Mesodermal cell (in vitro differentiated cells): ENCODE results near the gene RIC1.
A peak's percentile ranks its signal among the peaks of the same experiment; 100 is the strongest.
"Not testable (repeated sequence)": the region's sequence is repeated elsewhere in the genome, so short reads cannot be mapped to it uniquely, and the experiment has no call there.

Experiments used
- H3K27ac ChIP-seq: 2 replicates; pipeline ENCODE4 v1.7.0; 2013; ENCODE audit warnings: mild to moderate bottlenecking, low read depth, low read length, moderate library complexity; ENCODE audit not compliant: severe bottlenecking
- H3K36me3 ChIP-seq: 2 replicates; pipeline ENCODE4 v1.7.1; 2013; ENCODE audit warnings: mild to moderate bottlenecking, low read length, moderate library complexity; ENCODE audit not compliant: control insufficient read depth, insufficient read depth
- H3K4me1 ChIP-seq: one replicate; pipeline ENCODE4 v1.7.1; 2013; ENCODE audit warnings: mild to moderate bottlenecking, low read length; ENCODE audit not compliant: insufficient read depth, control insufficient read depth, poor library complexity, severe bottlenecking
- H3K4me3 ChIP-seq: 2 replicates; pipeline ENCODE4 v1.7.0; 2013; ENCODE audit warnings: low read length, control low read depth, mild to moderate bottlenecking; ENCODE audit not compliant: insufficient read depth, poor library complexity, severe bottlenecking; ENCODE audit errors: extremely low read depth
- H3K9me3 ChIP-seq: 2 replicates; pipeline ENCODE4 v1.7.1; 2013; ENCODE audit warnings: mild to moderate bottlenecking, low read length, moderate library complexity; ENCODE audit not compliant: control insufficient read depth
- WGBS, 2 experiments: methylation state at CpG; one replicate each; pipeline ENCODE4 v1.1.5; 2013; ENCODE audit warnings: missing lambda C conversion rate in 2 of 2; ENCODE audit not compliant: insufficient coverage in 2 of 2; 5-methylcytosine and 5-hydroxymethylcytosine counted together

RIC1 gene

GRCh38 chr9:5767968-5768932 lies 139.3 kb downstream of the RIC1 start:
- Histone ChIP-seq H3K36me3 (peaks cover 87% of the 10 kb centered on the region), H3K4me3 (no peak overlapping the region), H3K9me3 (no peaks in the 10 kb centered on the region), H3K4me1 (no peaks in the 10 kb centered on the region), H3K27ac (no peak overlapping the region)
- 80% methylated on average over 1 of the region's 5 CpGs; no CpG with 5 or more reads in 1 of the 2 experiments for WGBS, 2 experiments

GRCh38 chr9:5773324-5773999 lies 144.6 kb downstream of the RIC1 start:
- peaks cover 8% of the 10 kb centered on the region for H3K9me3 ChIP-seq
- no peak overlapping the region for H3K27ac ChIP-seq
- H3K4me1 ChIP-seq: no peaks in the 10 kb centered on the region
- WGBS, 2 experiments: 100% methylated on average over 2 of the region's 3 CpGs; no CpG with 5 or more reads in 1 of the 2 experiments
- peaks cover 84% of the 10 kb centered on the region for H3K36me3 ChIP-seq
- no peak overlapping the region for H3K4me3 ChIP-seq

- H3K4me1 ChIP-seq: no peaks in the 10 kb centered on the region
- peaks cover 18% of the 10 kb centered on the region for H3K9me3 ChIP-seq
- H3K4me3 ChIP-seq: no peak overlapping the region
- peaks cover 77% of the 10 kb centered on the region for H3K36me3 ChIP-seq
- H3K27ac ChIP-seq: no peak overlapping the region
- 80% methylated on average over 1 of the region's 1 CpG; no CpG with 5 or more reads in 1 of the 2 experiments for WGBS, 2 experiments
Observed at GRCh38 chr9:5778805-5779204, 149.9 kb downstream of the RIC1 start.

- H3K4me3 ChIP-seq, H3K4me1 ChIP-seq, H3K27ac ChIP-seq: not testable (repeated sequence)
- 87 to 100% methylated on average over 3 of the region's 4 CpGs for WGBS, 2 experiments
- Histone ChIP-seq H3K9me3 (peaks cover 18% of the 10 kb centered on the region), H3K36me3 (peaks cover 68% of the 10 kb centered on the region)
Observed at GRCh38 chr9:5779705-5780218, 150.9 kb downstream of the RIC1 start.

- H3K9me3 ChIP-seq: peaks cover 11% of the 10 kb centered on the region
- not testable (repeated sequence) for H3K4me3 ChIP-seq, H3K27ac ChIP-seq, H3K4me1 ChIP-seq
- H3K36me3 ChIP-seq: peaks cover 43% of the 10 kb centered on the region
- 100% methylated on average over 1 of the region's 3 CpGs; no CpG with 5 or more reads in 1 of the 2 experiments for WGBS, 2 experiments
Observed at GRCh38 chr9:5783420-5783819, 154.5 kb downstream of the RIC1 start.

- no CpG with 5 or more reads among the region's 1 CpG for WGBS, 2 experiments
- H3K4me1 ChIP-seq: peaks cover 8% of the 10 kb centered on the region
- no peak overlapping the region for H3K27ac ChIP-seq
- H3K4me3 ChIP-seq: no peak overlapping the region
- H3K9me3 ChIP-seq: peaks cover 5% of the 10 kb centered on the region
- H3K36me3 ChIP-seq: peaks cover 38% of the 10 kb centered on the region
Observed at GRCh38 chr9:5783982-5784381, 155.1 kb downstream of the RIC1 start.

- no CpG with 5 or more reads among the region's 4 CpGs for WGBS, 2 experiments
- H3K36me3 ChIP-seq: peaks cover 30% of the 10 kb centered on the region
- H3K27ac ChIP-seq: peak overlapping the region; percentile 5
- peaks cover 5% of the 10 kb centered on the region for H3K9me3 ChIP-seq
- peaks cover 8% of the 10 kb centered on the region for H3K4me1 ChIP-seq
- H3K4me3 ChIP-seq: no peak overlapping the region
Observed at GRCh38 chr9:5784526-5785315, 155.8 kb downstream of the RIC1 start.

- Histone ChIP-seq H3K27ac (peak overlapping the region; percentile 13), H3K9me3 (peaks cover 1% of the 10 kb centered on the region), H3K4me1 (peaks cover 8% of the 10 kb centered on the region), H3K36me3 (peaks cover 12% of the 10 kb centered on the region), H3K4me3 (no peak overlapping the region)
- 100% methylated on average over 5 to 6 of the region's 6 CpGs for WGBS, 2 experiments
Observed at GRCh38 chr9:5786370-5787127, 157.6 kb downstream of the RIC1 start.

GRCh38 chr9:5787220-5787619 lies 158.3 kb downstream of the RIC1 start:
- Histone ChIP-seq H3K27ac (no peak overlapping the region), H3K9me3 (no peaks in the 10 kb centered on the region), H3K4me3 (no peak overlapping the region), H3K4me1 (peaks cover 8% of the 10 kb centered on the region), H3K36me3 (peaks cover 11% of the 10 kb centered on the region)
- 90 to 92% methylated on average over 1 of the region's 2 CpGs for WGBS, 2 experiments
